HPDE6-E6E7 (cell line): ENCODE results near the gene IL17RA.

Source experiments
- DNase-seq: peaks from one replicate; pipeline ENCODE4 v3.0.0; 2011; ENCODE audit warnings: missing footprints; ENCODE audit errors: extremely low spot score

IL17RA gene

GRCh38 chr22:17157714-17158113 is 72.9 kb downstream of the IL17RA start:
- DNase-seq: no peak

GRCh38 chr22:17158176-17158567 is 73.4 kb downstream of the IL17RA start:
- no peak for DNase-seq

GRCh38 chr22:17158568-17159503 is 74.0 kb downstream of the IL17RA start, which contains the start of gene HDHD5:
TSS of gene HDHD5 (minus strand) at chr22:17159277. CDS start at chr22:17159251, 26 bp downstream.
- peak; percentile 83 for DNase-seq

GRCh38 chr22:17159504-17159951 is 74.7 kb downstream of the IL17RA start:
- DNase-seq: peak; percentile 21

GRCh38 chr22:17161991-17162390 is 77.2 kb downstream of the IL17RA start:
- no peak for DNase-seq

GRCh38 chr22:17162731-17163130 is 77.9 kb downstream of the IL17RA start:
- DNase-seq: no peak

GRCh38 chr22:17164392-17165024 is 79.7 kb downstream of the IL17RA start:
- no peak for DNase-seq
